HepG2 (cell line): Measurements from ENCODE around the gene COL9A3. TPM values are rescaled to one million over a fixed set of nuclear protein-coding genes. Genes with fewer than 3 reads are reported as not detected.
A peak's percentile ranks its signal among the peaks of the same experiment; 100 is the strongest.

Experiments
- ATF1 ChIP-seq: IDR thresholded peaks from 2 replicates; pipeline ENCODE4 v1.6.1; 2016; ENCODE audit warnings: mild to moderate bottlenecking, control low read depth
- CENPX ChIP-seq: sonication (generic); formaldehyde crosslinking; IDR thresholded peaks from 2 replicates; pipeline ENCODE4 v1.9.0; 2021; ENCODE audit warnings: mild to moderate bottlenecking, missing genetic modification reagents, moderate library complexity
- GABPA ChIP-seq, 2 experiments: IDR thresholded peaks; 2 replicates each; pipeline ENCODE4 v1.6.1; 2011 to 2016; ENCODE audit warnings: low read depth in 2 of 2, low read length in 1 of 2, missing biosample characterization in 1 of 2, missing genetic modification characterization in 1 of 2
- HDAC1 ChIP-seq: sonication (generic); formaldehyde crosslinking; IDR thresholded peaks from 2 replicates; pipeline ENCODE4 v1.5.1; 2020; ENCODE audit warnings: mild to moderate bottlenecking, missing genetic modification reagents
- KDM5A ChIP-seq: fragments of 200-600 bp; sonication (generic); IDR thresholded peaks from 2 replicates; pipeline ENCODE4 v1.7.0; 2018; ENCODE audit warnings: antibody characterized with exemption, mild to moderate bottlenecking, low read length, borderline replicate concordance
- NFIC ChIP-seq: IDR thresholded peaks from 2 replicates; pipeline ENCODE4 v1.6.1; 2012; ENCODE audit warnings: mild to moderate bottlenecking, low read length, inconsistent platforms
- SKI ChIP-seq: fragments of 450-650 bp; IDR thresholded peaks from one replicate; pipeline ENCODE4 v1.6.1; 2018; ENCODE audit warnings: mild to moderate bottlenecking; ENCODE audit not compliant: partially characterized antibody
- SKIL ChIP-seq: sonication (generic); formaldehyde crosslinking; IDR thresholded peaks from 2 replicates; pipeline ENCODE4 v1.8.0; 2022; ENCODE audit warnings: missing genetic modification reagents, mild to moderate bottlenecking, moderate library complexity, borderline replicate concordance
- THAP11 ChIP-seq: IDR thresholded peaks from 2 replicates; pipeline ENCODE4 v1.6.1; 2016; ENCODE audit warnings: missing biosample characterization, missing genetic modification reagents
- XRCC5 ChIP-seq: fragments of 200-400 bp; formaldehyde crosslinking; optimal IDR thresholded peaks from 2 replicates; pipeline ENCODE3; 2017; ENCODE audit warnings: mild to moderate bottlenecking, low read length
- ZBTB14 ChIP-seq: sonication (generic); formaldehyde crosslinking; IDR thresholded peaks from 2 replicates; pipeline ENCODE4 v1.4.0; 2020; ENCODE audit warnings: missing genetic modification reagents
- ZBTB25 ChIP-seq: IDR thresholded peaks from 2 replicates; pipeline ENCODE4 v1.6.1; 2018; ENCODE audit warnings: missing genetic modification reagents
- ZFP36L1 ChIP-seq: sonication (generic); formaldehyde crosslinking; IDR thresholded peaks from 2 replicates; pipeline ENCODE4 v1.8.0; 2022; ENCODE audit warnings: mild to moderate bottlenecking, missing genetic modification reagents, moderate library complexity
- ZNF275 ChIP-seq: sonication (generic); formaldehyde crosslinking; IDR thresholded peaks from 2 replicates; pipeline ENCODE4 v1.8.0; 2022; ENCODE audit warnings: missing genetic modification reagents, mild to moderate bottlenecking, inconsistent platforms, borderline replicate concordance
- ZNF333 ChIP-seq: sonication (generic); formaldehyde crosslinking; IDR thresholded peaks from 2 replicates; pipeline ENCODE4 v1.4.0; 2020; ENCODE audit warnings: mild to moderate bottlenecking, missing genetic modification reagents, borderline replicate concordance
- ZNF451 ChIP-seq: sonication (generic); formaldehyde crosslinking; IDR thresholded peaks from 2 replicates; pipeline ENCODE4 v1.5.0; 2020; ENCODE audit warnings: mild to moderate bottlenecking, missing genetic modification reagents
- ZNF484 ChIP-seq: sonication (generic); formaldehyde crosslinking; IDR thresholded peaks from 2 replicates; pipeline ENCODE4 v1.5.1; 2020; ENCODE audit warnings: mild to moderate bottlenecking, low read depth, missing genetic modification reagents, borderline replicate concordance
- ZNF546 ChIP-seq: sonication (generic); formaldehyde crosslinking; conservative IDR thresholded peaks from 2 replicates; pipeline ENCODE4 v1.8.1; 2023; ENCODE audit warnings: mild to moderate bottlenecking, missing genetic modification reagents
- ZNF556 ChIP-seq: sonication (generic); formaldehyde crosslinking; IDR thresholded peaks from 2 replicates; pipeline ENCODE4 v1.4.0; 2020; ENCODE audit warnings: mild to moderate bottlenecking, missing genetic modification reagents, borderline replicate concordance
- ZNF672 ChIP-seq: sonication (generic); formaldehyde crosslinking; IDR thresholded peaks from 2 replicates; pipeline ENCODE4 v1.8.1; 2022; ENCODE audit warnings: missing genetic modification reagents
- ZSCAN12 ChIP-seq: sonication (generic); formaldehyde crosslinking; IDR thresholded peaks from 2 replicates; pipeline ENCODE4 v1.9.0; 2021; ENCODE audit warnings: mild to moderate bottlenecking, missing genetic modification reagents
- polyA plus RNA-seq, 8 experiments: library from polyadenylated mRNA; depleted of rRNA in 3 of 8; stranded (reverse) in 7 of 8; unstranded in 1 of 8; fragments of >200 nt; fragmentation: Illumina TruSeq in 4 of 8; extraction: Trizol in 4 of 8; gene quantifications; 2 replicates each; pipeline versions ENCODE4 v1.2.1 to v1.2.3, GENCODE V29; 2011 to 2016; ENCODE audit warnings: low read depth in 4 of 8, missing spikeins in 1 of 8, mixed read lengths in 1 of 8; ENCODE audit not compliant: insufficient read depth in 1 of 8
- total RNA-seq, 5 experiments: library from RNA; depleted of rRNA; stranded (reverse); fragments of >200 nt; fragmentation: Illumina TruSeq; extraction: Trizol; gene quantifications; 2 replicates each; pipeline ENCODE4 v1.2.3, GENCODE V29; 2016; ENCODE audit warnings: low read depth in 1 of 5

Gene COL9A3
- total and polyA plus RNA-seq, 2 of the 13 experiments (the other 11 are each of a cell fraction or from before 2014, with no cell fraction given) = 155 to 204 TPM

- TF ChIP-seq XRCC5 (peak; percentile 99), HDAC1 (CRISPR knock-in tag) (peak; percentile 94), CENPX (CRISPR knock-in tag) (no peak), NFIC (no peak), KDM5A (no peak), ZNF672 (CRISPR knock-in tag) (no peak), ZFP36L1 (0 out of 2 replicates have a peak, but pooled peaks have one; percentile 46), SKIL (peak; percentile 37; the same call in 1 of the 2 replicates), ZNF484 (CRISPR knock-in tag) (no peak), ZBTB25 (CRISPR knock-in tag) (peak; percentile 92; the same call in 1 of the 2 replicates), ZNF451 (CRISPR knock-in tag) (peak; percentile 89), ZNF275 (no peak; the same call in 1 of the 2 replicates), ZNF333 (CRISPR knock-in tag) (peak; percentile 72; the same call in 1 of the 2 replicates), GABPA (IDR thresholded peaks at IDR 0.05; ENCODE audit: low read depth, low read length) (no peak), GABPA (CRISPR knock-in tag; IDR thresholded peaks at IDR 0.05; ENCODE audit: low read depth) (no peak), ZNF556 (CRISPR knock-in tag) (peak; percentile 86), SKI (peak; percentile 98), THAP11 (peak; percentile 81), ZSCAN12 (no peak), ZBTB14 (no peak), ATF1 (CRISPR knock-in tag) (no peak), ZNF546 (0 out of 2 replicates have a peak, but pooled peaks have one; percentile 23)
These were observed 6.2 kb downstream of the COL9A3 start (continued) for GRCh38 chr20:62822788-62823651.
